ENCODE data around the gene GLMP. TPM values are rescaled to one million over a fixed set of nuclear protein-coding genes. Genes with fewer than 3 reads are reported as not detected.

Gene GLMP
- polyA plus RNA-seq (2013, experiment 1 of 2; ENCODE audit: insufficient read length), result 39.8 TPM
- 43.3 TPM for polyA plus RNA-seq (2013, experiment 2 of 2; ENCODE audit: insufficient read length)

DNA sequence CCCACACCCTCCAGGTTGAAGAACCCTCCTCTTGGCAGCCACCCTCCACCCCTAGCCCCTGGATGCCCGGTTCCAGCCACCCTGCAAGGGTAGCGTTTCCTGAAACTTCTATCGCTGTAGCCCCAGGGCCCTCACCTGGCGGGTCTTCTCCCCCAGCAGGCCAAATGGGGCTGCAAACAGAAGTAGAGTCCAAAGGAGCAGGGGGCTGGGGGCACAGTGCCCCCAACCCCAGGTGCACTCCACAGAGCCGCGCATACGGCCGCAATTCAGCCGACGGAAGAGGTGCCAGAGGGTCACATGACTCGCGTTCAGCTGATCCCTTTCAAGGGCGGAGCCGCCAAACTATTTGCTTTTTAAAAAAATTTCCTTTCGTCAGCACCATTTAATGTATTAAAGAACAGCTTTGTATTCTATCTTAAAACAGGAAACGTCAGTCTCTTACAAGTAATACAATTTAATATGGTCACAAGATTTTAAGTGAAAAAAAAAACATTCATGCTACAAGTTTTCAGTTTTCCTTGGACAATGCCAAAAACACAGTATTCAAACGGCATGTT is at the start of gene GLMP:
TSS of gene GLMP (minus strand) at position 289 of the 557 bp plus-strand sequence. CDS start at position 255, 34 bp downstream.
- DNase-seq, result peak; percentile 71

- no peak for DNase-seq
Observed at GRCh38 chr1:156344409-156344808, 48.9 kb upstream of the GLMP start.

- DNase-seq, result peak; percentile 11
Observed at GRCh38 chr1:156342166-156342955, 46.9 kb upstream of the GLMP start.

DNA sequence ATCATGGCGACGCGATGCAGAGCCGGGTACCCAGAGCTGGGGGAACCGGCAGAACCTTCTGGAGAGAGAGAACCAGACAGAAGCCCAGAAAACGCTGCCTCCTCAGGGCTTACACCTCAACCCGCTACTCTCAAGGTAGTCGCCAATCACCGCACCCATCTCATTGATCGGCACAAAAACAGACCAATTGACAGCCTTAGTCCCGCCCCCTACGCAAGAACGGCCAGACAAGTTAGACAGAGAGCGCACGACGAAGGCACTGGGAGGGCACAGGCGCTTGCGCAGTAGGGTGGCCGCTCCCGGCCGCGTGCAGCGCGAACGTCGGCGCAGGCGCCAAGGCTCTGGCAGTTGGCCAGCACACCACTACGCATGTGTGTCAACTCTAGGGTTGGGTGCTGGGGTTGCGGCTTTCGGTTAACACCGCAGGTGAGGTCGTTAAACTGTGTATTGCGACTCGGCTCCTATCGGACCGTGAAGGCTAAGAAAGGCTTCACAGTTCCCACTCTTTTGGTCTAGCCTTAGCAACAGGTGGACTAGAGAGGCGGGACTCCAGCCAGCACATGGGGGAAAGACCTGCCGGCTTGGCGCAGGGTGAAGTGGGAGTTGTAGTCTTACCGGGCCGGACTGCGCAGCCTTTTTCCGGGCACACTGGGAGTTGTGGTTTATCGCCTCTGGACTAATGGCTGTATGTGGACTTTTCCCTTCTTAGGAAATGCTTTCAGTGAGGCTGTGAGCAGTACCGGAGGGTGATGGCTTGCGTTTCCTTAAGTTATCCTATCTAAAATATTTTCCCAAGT is 42.9 kb upstream of the GLMP start, which contains the start of the genes CCT3 and TSACC:
TSS of gene CCT3 (minus strand) at position 113 of the 797 bp plus-strand sequence. CDS start at position 5, 108 bp downstream.
TSS of gene TSACC (plus strand) at position 347 of the 797 bp plus-strand sequence. CDS start 1,232 bp downstream, outside the sequence.
- DNase-seq, result peak; percentile 100

DNA sequence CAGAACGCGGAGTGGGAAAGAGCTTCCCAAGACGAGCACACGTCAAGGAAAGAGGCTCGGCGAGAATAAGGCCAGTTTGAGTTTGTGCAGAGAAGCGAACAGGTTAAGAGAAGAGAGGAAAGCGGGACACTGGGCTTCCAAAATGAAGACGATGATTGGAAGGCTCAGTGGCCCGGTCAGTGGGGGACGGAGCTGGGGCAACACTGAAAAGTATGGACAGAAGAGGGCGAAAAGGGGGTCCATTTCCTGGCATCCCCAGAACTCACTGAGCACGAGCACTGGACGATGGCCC is 42.4 kb upstream of the GLMP start:
- DNase-seq, result no peak

DNA sequence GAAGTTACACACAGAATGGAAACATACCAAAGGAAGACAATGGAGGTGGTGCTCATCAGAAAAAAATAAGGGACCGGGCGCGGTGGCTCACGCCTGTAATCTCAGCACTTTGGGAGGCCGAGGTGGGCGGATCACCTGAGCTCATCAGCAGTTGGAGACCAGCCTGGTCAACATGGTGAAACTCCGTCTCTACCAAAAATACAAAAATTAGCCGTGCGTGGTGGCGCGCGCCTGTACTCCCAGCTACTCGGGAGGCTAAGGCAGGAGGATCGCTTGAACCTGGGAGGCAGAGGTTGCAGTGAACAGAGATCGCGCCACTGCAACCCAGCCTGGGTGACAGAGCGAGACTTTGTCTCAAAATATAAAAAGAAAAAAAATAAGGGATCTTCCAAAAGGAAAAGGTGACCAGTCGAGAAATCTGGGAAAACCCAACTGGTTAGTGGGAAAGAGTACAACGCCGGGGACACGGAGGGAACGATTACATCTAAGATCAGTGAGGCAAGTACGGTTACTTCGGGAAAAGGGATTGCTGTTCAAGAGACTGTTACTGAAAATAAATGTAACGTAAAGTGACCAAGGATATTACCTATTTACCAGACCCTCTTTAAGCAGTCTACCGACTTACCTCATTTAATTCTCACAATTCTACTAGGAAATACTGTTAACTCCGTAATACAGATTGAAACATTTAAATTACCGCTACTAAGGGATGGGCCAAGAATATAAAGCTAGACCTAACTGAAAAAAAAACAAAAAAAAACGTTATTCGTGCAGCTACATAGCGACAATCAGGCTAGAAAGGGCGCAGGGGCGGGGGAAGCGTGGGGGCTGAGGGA is 41.8 kb upstream of the GLMP start:
- no peak for DNase-seq

GRCh38 chr1:156336242-156336641 is 40.8 kb upstream of the GLMP start:
- no peak for DNase-seq

DNA sequence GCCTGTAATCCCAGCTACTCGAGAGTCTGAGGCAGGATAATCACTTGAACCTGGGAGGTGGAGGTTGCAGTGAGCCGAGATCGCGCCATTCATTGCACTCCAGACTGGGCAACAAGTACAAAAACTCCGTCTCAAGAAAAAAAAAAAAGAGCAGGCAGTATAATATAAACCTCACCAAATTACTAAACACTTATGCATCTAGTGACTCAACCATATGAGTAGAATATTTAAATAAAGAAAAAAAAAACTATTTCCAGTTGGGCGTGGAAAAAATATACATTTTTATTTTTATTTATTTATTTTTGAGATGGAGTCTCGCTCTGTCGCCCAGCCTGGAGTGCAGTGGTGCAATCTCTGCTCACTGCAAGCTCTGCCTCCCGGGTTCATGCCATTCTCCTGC is 27.7 kb upstream of the GLMP start:
- peak; percentile 40 for DNase-seq

- no peak for DNase-seq
Observed at GRCh38 chr1:156320560-156320959, 25.1 kb upstream of the GLMP start.

- DNase-seq, result peak; percentile 30
Observed at GRCh38 chr1:156319664-156320063, 24.2 kb upstream of the GLMP start.

DNA sequence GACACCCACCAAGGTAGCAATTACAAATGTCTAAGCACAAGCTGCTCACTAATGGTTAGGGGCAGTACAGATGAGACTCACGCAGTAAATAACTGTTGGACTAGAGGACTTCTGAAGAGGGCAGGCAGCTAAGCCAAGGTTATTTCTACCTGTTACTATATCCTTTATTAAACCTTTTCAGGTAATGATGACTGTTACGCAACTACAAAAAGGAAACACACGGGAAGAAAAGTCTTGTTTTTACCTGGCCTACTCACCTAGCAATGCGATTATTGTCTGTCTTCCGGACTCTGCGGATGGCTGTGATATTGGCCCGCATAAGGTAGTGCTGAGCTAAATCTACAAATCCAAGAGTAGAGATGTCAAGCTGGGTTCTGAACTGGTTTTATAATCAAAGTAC is 21.4 kb upstream of the GLMP start:
- DNase-seq, result no peak

DNA sequence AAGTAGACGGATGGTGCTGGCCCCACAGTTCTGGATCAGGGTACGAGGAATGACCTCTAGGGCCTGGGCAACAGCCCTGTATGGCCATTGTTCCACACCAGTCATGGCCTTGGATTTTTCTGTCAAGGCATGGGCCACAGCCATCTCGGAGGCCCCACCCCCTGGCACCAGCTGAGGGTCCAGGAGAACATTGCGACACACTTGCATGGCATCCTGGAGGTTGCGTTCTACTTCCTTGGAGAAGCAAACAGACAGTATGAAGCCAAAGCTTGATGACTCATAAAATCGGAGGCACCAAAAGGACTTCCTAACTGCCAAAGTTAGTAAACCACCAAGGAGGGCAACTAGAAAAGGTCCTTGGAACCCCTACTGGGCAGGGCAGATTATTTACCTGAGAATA is 15.5 kb upstream of the GLMP start:
- no peak for DNase-seq

- DNase-seq, result peak; percentile 20
Observed at GRCh38 chr1:156308078-156308477, 12.6 kb upstream of the GLMP start.

GRCh38 chr1:156305215-156305614 is 9.7 kb upstream of the GLMP start:
- no peak for DNase-seq

- no peak for DNase-seq
Observed at GRCh38 chr1:156303241-156303640, 7.8 kb upstream of the GLMP start.

DNA sequence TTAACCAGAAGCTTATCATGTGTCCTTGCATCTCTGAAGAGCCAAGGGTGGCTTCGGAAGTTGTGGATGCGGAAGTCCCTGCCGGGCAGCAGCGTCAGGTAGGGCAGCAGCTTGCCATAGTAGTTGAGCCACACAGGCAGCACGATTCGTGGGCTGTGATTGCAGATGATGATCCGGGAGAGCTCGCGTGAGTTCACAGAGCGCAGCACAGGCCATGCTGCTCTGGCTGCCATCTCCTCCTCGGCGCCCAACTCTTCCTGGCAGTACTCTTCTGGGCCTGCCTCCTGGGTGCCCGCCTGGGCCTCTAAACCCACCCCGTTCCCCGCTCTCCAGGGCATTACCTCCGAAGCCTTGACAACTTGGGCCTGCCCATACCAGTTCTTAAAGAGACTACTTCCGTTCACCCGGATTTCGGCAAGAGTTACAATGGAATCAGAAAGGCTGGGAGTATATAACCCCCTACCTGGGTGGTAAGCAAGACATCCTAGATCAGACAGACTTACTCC is 3.4 kb upstream of the GLMP start, which contains the start of gene VHLL:
TSS of gene VHLL (minus strand) at position 456 of the 506 bp plus-strand sequence. CDS start at position 338, 118 bp downstream.
- no peak for DNase-seq

DNA sequence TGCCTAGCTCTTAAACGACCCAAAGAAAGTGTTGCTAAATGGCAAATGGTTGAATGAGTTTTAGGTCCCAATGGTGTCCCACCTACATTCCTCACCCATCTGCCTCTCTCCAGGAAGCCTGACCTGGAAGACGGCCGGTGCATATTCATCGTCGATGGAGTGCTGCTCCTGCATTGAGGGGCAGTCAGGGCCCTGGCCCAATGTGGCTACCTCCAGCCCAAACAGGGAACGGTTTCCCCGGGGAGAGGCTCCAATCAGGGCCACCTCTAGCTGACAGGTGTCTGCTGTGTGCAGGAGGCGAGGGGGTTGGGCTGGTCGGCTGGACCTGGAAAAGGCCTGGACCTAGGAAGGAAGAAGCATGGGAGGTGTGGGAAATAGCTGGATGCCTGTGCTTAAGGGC is 1.6 kb downstream of the GLMP start:
- no peak for DNase-seq

DNA sequence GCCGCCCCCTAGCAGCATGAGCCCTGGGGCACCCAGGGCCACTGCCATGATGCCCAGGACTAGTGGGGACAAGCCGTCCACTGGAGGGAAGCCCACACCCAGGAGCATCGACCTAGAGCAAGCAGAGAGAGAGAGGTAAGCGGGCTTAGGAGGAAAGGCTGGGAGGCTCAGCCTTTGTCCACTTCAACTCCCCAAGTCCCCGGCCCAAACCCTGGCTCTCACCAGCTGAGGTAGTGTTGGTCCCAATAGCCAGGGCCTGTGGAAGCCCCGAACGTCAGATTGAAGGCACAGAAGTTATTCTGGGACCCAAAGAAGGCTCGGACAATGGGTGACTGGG is 2.4 kb downstream of the GLMP start:
- no peak for DNase-seq

- DNase-seq, result peak; percentile 81
Observed at GRCh38 chr1:156291226-156292061, 4.0 kb downstream of the GLMP start.

GRCh38 chr1:156289857-156290256 is 5.6 kb downstream of the GLMP start:
- no peak for DNase-seq

GRCh38 chr1:156286061-156286460 is 9.4 kb downstream of the GLMP start:
- DNase-seq, result no peak
